Activated CD4-positive, alpha-beta T cell treated with anti-CD3 and anti-CD28 coated beads for 36 hours (primary cell): ENCODE measurements around the gene ENOX2. TPM values are rescaled to one million over a fixed set of nuclear protein-coding genes. Genes with fewer than 3 reads are reported as not detected.

Experiments
- ATAC-seq: fragments of 200-7000 bp; cut with Tn5 transposase; one replicate; pipeline ENCODE4 v1.10.0; 2021; ENCODE audit warnings: mild to moderate bottlenecking, moderate library complexity
- CTCF ChIA-PET: fragments of 350-600 bp; sonication (Branson Sonifier 250); formaldehyde crosslinking; loops from one replicate; lab custom pipeline; 2021; ENCODE audit warnings: antibody characterized with exemption; lab: Charles Lee
- POLR2A ChIA-PET: fragments of 350-600 bp; sonication (Branson Sonifier 250); formaldehyde crosslinking; loops from one replicate; lab custom pipeline; 2021; ENCODE audit warnings: antibody characterized with exemption, inconsistent platforms; lab: Charles Lee
- DNase-seq: peaks from one replicate; pipeline ENCODE4 v3.0.0-alpha.2; 2020
- H3K27ac Mint-ChIP-seq: one replicate; pipeline ENCODE4 v1.8.0; 2021; ENCODE audit warnings: mixed read lengths
- H3K27me3 Mint-ChIP-seq: one replicate; pipeline ENCODE4 v1.8.0; 2021; ENCODE audit warnings: mixed read lengths
- H3K36me3 Mint-ChIP-seq: one replicate; pipeline ENCODE4 v1.8.0; 2021; ENCODE audit warnings: low read depth, mixed read lengths
- H3K4me1 Mint-ChIP-seq: one replicate; pipeline ENCODE4 v1.8.0; 2021; ENCODE audit warnings: mixed read lengths
- H3K4me3 Mint-ChIP-seq: one replicate; pipeline ENCODE4 v1.8.0; 2021; ENCODE audit warnings: mild to moderate bottlenecking, moderate library complexity, mixed read lengths
- H3K9me3 Mint-ChIP-seq: one replicate; pipeline ENCODE4 v1.8.0; 2021; ENCODE audit warnings: low read depth, mixed read lengths
- intact Hi-C, 2 experiments: fragments of 100-400 bp; cut with DNase I in 1 of 2; cut with micrococcal nuclease in 1 of 2; formaldehyde crosslinking; loops; one replicate each; pipeline versions ENCODE4 v1.14.2 to v1.15.1; 2022 to 2024; cut with DNase I, micrococcal nuclease
- total RNA-seq, 2 experiments: library from RNA; stranded (reverse); gene quantifications; one replicate each; pipeline ENCODE4 v1.2.3, GENCODE V29; 2021

Gene ENOX2
- total RNA-seq, 2 experiments from 2014 or later: 12.5 to 16.5 TPM

GRCh38 chrX:130879869-130880268 is 23.1 kb downstream of the ENOX2 start:
- intact Hi-C loops: no loop called here
- Mint-ChIP-seq H3K9me3 (no peaks in the 10 kb centered on the region), H3K36me3 (no peaks in the 10 kb centered on the region), H3K27me3 (no peaks in the 10 kb centered on the region), H3K4me3 (no peak overlapping the region), H3K27ac (no peak overlapping the region), H3K4me1 (peaks cover 8% of the 10 kb centered on the region)
- ChIA-PET POLR2A (interaction anchor here (0.5 kb wide), 1 partner anchor 201 kb away, joined by 3 read pairs; no protein-coding TSS in a partner anchor), CTCF (no interaction called here)
- no peak for DNase-seq
- ATAC-seq: no peak

- Mint-ChIP-seq H3K9me3 (no peaks in the 10 kb centered on the region), H3K27me3 (no peaks in the 10 kb centered on the region), H3K27ac (no peak overlapping the region), H3K4me3 (no peak overlapping the region), H3K4me1 (peaks cover 11% of the 10 kb centered on the region), H3K36me3 (no peaks in the 10 kb centered on the region)
- ChIA-PET CTCF (no interaction called here), POLR2A (no interaction called here)
- DNase-seq: no peak
- no peak for ATAC-seq
- intact Hi-C loops: no loop called here
Observed at GRCh38 chrX:130878350-130879341, 24.4 kb downstream of the ENOX2 start.

- ChIA-PET CTCF (no interaction called here), POLR2A (no interaction called here)
- Mint-ChIP-seq H3K27ac (no peak overlapping the region), H3K4me1 (peaks cover 11% of the 10 kb centered on the region), H3K9me3 (no peaks in the 10 kb centered on the region), H3K36me3 (no peaks in the 10 kb centered on the region), H3K27me3 (no peaks in the 10 kb centered on the region), H3K4me3 (no peak overlapping the region)
- intact Hi-C loops: no loop called here
- DNase-seq (no peak), ATAC-seq (no peak)
Observed at GRCh38 chrX:130877892-130878341, 25.1 kb downstream of the ENOX2 start.

- Mint-ChIP-seq H3K36me3 (no peaks in the 10 kb centered on the region), H3K4me3 (no peak overlapping the region), H3K4me1 (peaks cover 8% of the 10 kb centered on the region), H3K27ac (no peak overlapping the region), H3K27me3 (no peaks in the 10 kb centered on the region), H3K9me3 (no peaks in the 10 kb centered on the region)
- intact Hi-C loops: no loop called here
- ATAC-seq (no peak), DNase-seq (no peak)
- ChIA-PET POLR2A (no interaction called here), CTCF (no interaction called here)
Observed at GRCh38 chrX:130876226-130876625, 26.8 kb downstream of the ENOX2 start.

GRCh38 chrX:130874751-130875150 is 28.3 kb downstream of the ENOX2 start:
- intact Hi-C loops: no loop called here
- Mint-ChIP-seq H3K36me3 (peaks cover under 1% of the 10 kb centered on the region), H3K9me3 (no peaks in the 10 kb centered on the region), H3K27me3 (no peaks in the 10 kb centered on the region), H3K4me1 (peaks cover 8% of the 10 kb centered on the region), H3K27ac (no peak overlapping the region), H3K4me3 (no peak overlapping the region)
- POLR2A ChIA-PET: no interaction called here
- CTCF ChIA-PET: interaction anchor here (0.7 kb wide), 1 partner anchor 17 kb away, joined by 3 read pairs; no protein-coding TSS in a partner anchor
- DNase-seq (no peak), ATAC-seq (no peak)

GRCh38 chrX:130869239-130869638 is 33.8 kb downstream of the ENOX2 start:
- Mint-ChIP-seq H3K36me3 (peaks cover 1% of the 10 kb centered on the region), H3K4me3 (no peak overlapping the region), H3K9me3 (no peaks in the 10 kb centered on the region), H3K4me1 (peaks cover 4% of the 10 kb centered on the region), H3K27ac (no peak overlapping the region), H3K27me3 (no peaks in the 10 kb centered on the region)
- ChIA-PET POLR2A (no interaction called here), CTCF (no interaction called here)
- DNase-seq (no peak), ATAC-seq (no peak)
- intact Hi-C loops: no loop called here

- no peak overlapping the region for H3K4me3 Mint-ChIP-seq
- H3K27ac Mint-ChIP-seq: no peak overlapping the region
- no peaks in the 10 kb centered on the region for H3K27me3 Mint-ChIP-seq
- no peaks in the 10 kb centered on the region for H3K9me3 Mint-ChIP-seq
- CTCF ChIA-PET: no interaction called here
- intact Hi-C loops: no loop called here
- POLR2A ChIA-PET: no interaction called here
- H3K36me3 Mint-ChIP-seq: no peaks in the 10 kb centered on the region
- ATAC-seq: peak; percentile 45
- DNase-seq: peak; percentile 4
- peaks cover 13% of the 10 kb centered on the region for H3K4me1 Mint-ChIP-seq
Observed at GRCh38 chrX:130861462-130861861, 41.5 kb downstream of the ENOX2 start.

GRCh38 chrX:130857207-130857606 is 45.8 kb downstream of the ENOX2 start:
- H3K27me3 Mint-ChIP-seq: no peaks in the 10 kb centered on the region
- no peak overlapping the region for H3K4me3 Mint-ChIP-seq
- intact Hi-C loops: no loop called here
- ATAC-seq: peak; percentile 94
- H3K36me3 Mint-ChIP-seq: peaks cover 5% of the 10 kb centered on the region
- ChIA-PET POLR2A (no interaction called here), CTCF (interaction anchor here (0.6 kb wide), 1 partner anchor 18 kb away, joined by 3 read pairs; no protein-coding TSS in a partner anchor)
- H3K27ac Mint-ChIP-seq: no peak overlapping the region
- no peaks in the 10 kb centered on the region for H3K9me3 Mint-ChIP-seq
- H3K4me1 Mint-ChIP-seq: peaks cover 13% of the 10 kb centered on the region
- DNase-seq: peak; percentile 5

- Mint-ChIP-seq H3K4me3 (no peak overlapping the region), H3K9me3 (no peaks in the 10 kb centered on the region), H3K36me3 (peaks cover 5% of the 10 kb centered on the region), H3K27me3 (no peaks in the 10 kb centered on the region), H3K4me1 (peaks cover 17% of the 10 kb centered on the region), H3K27ac (no peak overlapping the region)
- CTCF ChIA-PET: no interaction called here
- DNase-seq: no peak
- no peak for ATAC-seq
- intact Hi-C loops: no loop called here
- POLR2A ChIA-PET: no interaction called here
Observed at GRCh38 chrX:130851569-130851968, 51.4 kb downstream of the ENOX2 start.

GRCh38 chrX:130848763-130849162 is 54.2 kb downstream of the ENOX2 start:
- no peak for ATAC-seq
- Mint-ChIP-seq H3K36me3 (no peaks in the 10 kb centered on the region), H3K27ac (peak overlapping the region; percentile 38), H3K4me1 (peaks cover 13% of the 10 kb centered on the region), H3K4me3 (no peak overlapping the region), H3K9me3 (no peaks in the 10 kb centered on the region), H3K27me3 (no peaks in the 10 kb centered on the region)
- no peak for DNase-seq
- ChIA-PET CTCF (no interaction called here), POLR2A (no interaction called here)
- intact Hi-C loops: no loop called here

GRCh38 chrX:130846746-130847145 is 56.3 kb downstream of the ENOX2 start:
- ChIA-PET CTCF (no interaction called here), POLR2A (no interaction called here)
- intact Hi-C loops: no loop called here
- no peak for ATAC-seq
- no peaks in the 10 kb centered on the region for H3K27me3 Mint-ChIP-seq
- H3K4me3 Mint-ChIP-seq: no peak overlapping the region
- peaks cover 13% of the 10 kb centered on the region for H3K4me1 Mint-ChIP-seq
- DNase-seq: no peak
- no peak overlapping the region for H3K27ac Mint-ChIP-seq
- no peaks in the 10 kb centered on the region for H3K9me3 Mint-ChIP-seq
- no peaks in the 10 kb centered on the region for H3K36me3 Mint-ChIP-seq

- Mint-ChIP-seq H3K27ac (no peak overlapping the region), H3K36me3 (peaks cover 2% of the 10 kb centered on the region), H3K4me3 (no peak overlapping the region), H3K4me1 (peaks cover 1% of the 10 kb centered on the region), H3K9me3 (no peaks in the 10 kb centered on the region), H3K27me3 (no peaks in the 10 kb centered on the region)
- ATAC-seq: no peak
- POLR2A ChIA-PET: no interaction called here
- intact Hi-C loops: no loop called here
- DNase-seq: no peak
- CTCF ChIA-PET: no interaction called here
Observed at GRCh38 chrX:130841776-130842175, 61.2 kb downstream of the ENOX2 start.
